C4-2B (cell line): ENCODE measurements around the gene FAM76A.

ENCODE experiments used
- CTCF ChIP-seq: fragments of 450-650 bp; conservative IDR thresholded peaks from 2 replicates; pipeline ENCODE4 v1.5.1; 2017; ENCODE audit warnings: mild to moderate bottlenecking
- ZFX ChIP-seq: fragments of 450-650 bp; IDR thresholded peaks from 2 replicates; pipeline ENCODE4 v1.6.1; 2017

GRCh38 chr1:27713139-27713725 is 12.5 kb upstream of the FAM76A start:
- no peak for TF ChIP-seq CTCF
- TF ChIP-seq ZFX: no peak
